GM10266 (cell line): ENCODE results near the gene RTKN2.

Experiments
- DNase-seq: peaks from one replicate; pipeline ENCODE4 v3.0.0; 2012; ENCODE audit errors: extremely low spot score
- CTCF ChIP-seq: IDR thresholded peaks from 2 replicates; pipeline ENCODE4 v1.5.1; 2012; ENCODE audit warnings: mild to moderate bottlenecking, low read depth; ENCODE audit not compliant: control insufficient read depth, insufficient read depth; ENCODE audit errors: missing control alignments

Gene RTKN2

GRCh38 chr10:62237966-62238365, 30.7 kb downstream of the RTKN2 start:
- no peak for DNase-seq
- TF ChIP-seq CTCF: no peak

- TF ChIP-seq CTCF: no peak
- DNase-seq: no peak
These were observed 31.1 kb downstream of the RTKN2 start for GRCh38 chr10:62237506-62237905.

- TF ChIP-seq CTCF: no peak
- no peak for DNase-seq
These were observed 34.5 kb downstream of the RTKN2 start for GRCh38 chr10:62234077-62234605.

GRCh38 chr10:62233356-62234076, 35.1 kb downstream of the RTKN2 start:
- no peak for DNase-seq
- no peak for TF ChIP-seq CTCF

- no peak for TF ChIP-seq CTCF
- no peak for DNase-seq
These were observed 36.8 kb downstream of the RTKN2 start for GRCh38 chr10:62231805-62232204.

- DNase-seq: no peak
- TF ChIP-seq CTCF: no peak
These were observed 37.3 kb downstream of the RTKN2 start for GRCh38 chr10:62231371-62231770.

- TF ChIP-seq CTCF: no peak
These were observed 38.1 kb downstream of the RTKN2 start for GRCh38 chr10:62230344-62231121.

More at GRCh38 chr10:62230344-62231121, 38.1 kb downstream of the RTKN2 start:
- DNase-seq: no peak
